Esophagus (tissue), 2 donors: ENCODE results near the gene WSCD2. TPM values are rescaled to one million over a fixed set of nuclear protein-coding genes. Genes with fewer than 3 reads are reported as not detected.

Experiments
- H3K27ac ChIP-seq, 2 donors: one replicate each; pipeline ENCODE4 v1.5.1; 2013; ENCODE audit warnings: low read depth in 2 of 2, mild to moderate bottlenecking in 2 of 2, inconsistent platforms in 1 of 2, low read length in 1 of 2, moderate library complexity in 1 of 2
- H3K27me3 ChIP-seq, 2 donors: one replicate each; pipeline ENCODE4 v1.6.1; 2013; ENCODE audit warnings: low read length in 2 of 2, control low read depth in 1 of 2, mild to moderate bottlenecking in 1 of 2; ENCODE audit not compliant: insufficient read depth in 2 of 2, control insufficient read depth in 1 of 2
- H3K36me3 ChIP-seq, 2 donors: one replicate each; pipeline ENCODE4 v1.6.1; 2013; ENCODE audit warnings: low read length in 1 of 2; ENCODE audit not compliant: control insufficient read depth in 2 of 2, insufficient read depth in 2 of 2
- H3K4me1 ChIP-seq, 2 donors: one replicate each; pipeline ENCODE4 v1.6.1; 2013; ENCODE audit warnings: low read length in 1 of 2; ENCODE audit not compliant: control insufficient read depth in 2 of 2, insufficient read depth in 2 of 2
- H3K4me3 ChIP-seq, 2 donors: one replicate each; pipeline ENCODE4 v1.5.1; 2013; ENCODE audit warnings: low read length in 2 of 2, mild to moderate bottlenecking in 2 of 2, low read depth in 1 of 2, moderate library complexity in 1 of 2
- H3K9me3 ChIP-seq, 2 donors: one replicate each; pipeline ENCODE4 v1.6.1; 2013; ENCODE audit warnings: mild to moderate bottlenecking in 2 of 2, low read depth in 1 of 2, low read length in 1 of 2, moderate library complexity in 1 of 2; ENCODE audit not compliant: control insufficient read depth in 2 of 2, insufficient read depth in 1 of 2
- WGBS, 2 donors: extraction: QIAGEN DNeasy Blood & Tissue Kit; methylation state at CpG; one replicate each; pipeline ENCODE4 v1.1.7; 2013; 5-methylcytosine and 5-hydroxymethylcytosine counted together
- polyA plus RNA-seq, 2 donors: library from polyadenylated mRNA; stranded (reverse); fragments of 200-250 nt; gene quantifications; one replicate each; pipeline ENCODE4 v1.2.3, GENCODE V29; 2013
- donor health status: healthy with polysubstance abuse.
- donor health status: Bipolar disorder and iron deficiency.

Gene WSCD2
- polyA plus RNA-seq, 2 donors: 0.51 to 0.72 TPM

DNA sequence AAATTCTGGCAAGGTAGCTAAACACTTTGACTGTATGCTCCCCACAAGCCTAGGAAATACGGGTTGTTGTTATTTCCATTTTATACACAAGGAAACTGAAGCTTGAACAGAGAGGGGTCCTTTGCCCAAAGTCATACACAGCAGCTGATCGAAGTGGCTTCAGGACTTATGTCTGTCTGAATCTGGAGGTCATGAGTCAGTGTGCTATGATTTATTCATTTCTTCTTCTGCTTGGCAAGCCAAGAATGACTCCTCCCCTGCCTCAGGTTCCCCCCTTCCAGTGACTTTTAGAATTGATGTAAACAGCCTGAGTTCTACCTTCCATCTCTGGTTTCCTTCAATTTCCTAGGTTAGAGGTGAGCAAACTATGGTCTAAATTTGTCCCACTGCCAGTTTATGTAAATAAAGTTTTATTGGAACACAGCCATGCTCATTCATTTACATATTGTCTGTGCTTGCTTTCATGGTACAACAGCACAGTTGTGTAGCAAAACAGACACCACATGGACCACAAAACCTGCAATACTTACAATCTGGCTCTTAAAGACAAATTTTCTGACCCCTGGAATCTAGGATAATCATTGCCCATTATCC is 34.9 kb upstream of the WSCD2 start:
- Histone ChIP-seq H3K4me1 (no peaks in the 10 kb centered on the region), H3K27me3 (no peaks in the 10 kb centered on the region), H3K4me3 (no peak overlapping the region), H3K9me3 (no peaks in the 10 kb centered on the region), H3K27ac (no peak overlapping the region), H3K36me3 (no peaks in the 10 kb centered on the region)
- 49 to 50% methylated on average over 2 of the region's 2 CpGs for WGBS, 2 donors

DNA sequence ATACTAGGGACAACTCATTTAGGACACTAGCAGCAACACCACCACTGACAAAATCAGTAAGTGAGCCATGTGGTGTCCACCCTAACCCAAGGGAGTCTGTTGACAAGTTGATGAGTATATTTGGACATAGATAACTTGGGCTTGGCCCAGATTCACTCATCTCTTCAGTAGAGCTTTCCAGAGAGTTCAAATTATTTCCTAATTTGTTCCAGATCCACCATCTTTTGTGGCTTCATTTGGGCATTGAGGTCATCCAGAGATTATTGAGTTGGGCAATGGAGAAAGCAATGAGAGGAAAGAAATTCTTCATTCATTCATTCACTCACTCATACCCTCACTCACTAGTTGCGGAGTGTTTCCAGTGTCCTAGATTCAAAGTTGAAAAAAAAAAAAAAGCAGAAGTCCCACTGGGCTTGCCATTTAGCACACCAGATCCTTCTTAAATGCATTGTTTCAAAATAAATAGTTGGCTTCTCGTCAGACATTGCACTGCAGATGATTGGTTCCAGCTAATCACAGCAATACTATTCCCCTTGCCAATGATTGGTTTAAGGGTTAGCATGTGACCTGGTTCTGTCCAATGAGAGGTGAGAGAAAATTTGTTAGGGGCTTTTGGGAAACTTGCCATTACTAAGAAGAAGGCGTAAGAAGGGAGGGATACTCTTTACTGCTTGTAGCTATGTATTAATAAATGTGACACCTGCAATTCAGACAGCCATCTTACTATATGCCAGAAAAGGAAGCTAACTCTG is 31.8 kb upstream of the WSCD2 start:
- H3K36me3 ChIP-seq: no peaks in the 10 kb centered on the region
- H3K27ac ChIP-seq: no peak overlapping the region
- H3K27me3 ChIP-seq: no peaks in the 10 kb centered on the region
- H3K4me1 ChIP-seq: no peaks in the 10 kb centered on the region
- H3K4me3 ChIP-seq: no peak overlapping the region
- WGBS, 2 donors: 76 to 79% methylated on average over 3 of the region's 3 CpGs
- no peaks in the 10 kb centered on the region for H3K9me3 ChIP-seq

DNA sequence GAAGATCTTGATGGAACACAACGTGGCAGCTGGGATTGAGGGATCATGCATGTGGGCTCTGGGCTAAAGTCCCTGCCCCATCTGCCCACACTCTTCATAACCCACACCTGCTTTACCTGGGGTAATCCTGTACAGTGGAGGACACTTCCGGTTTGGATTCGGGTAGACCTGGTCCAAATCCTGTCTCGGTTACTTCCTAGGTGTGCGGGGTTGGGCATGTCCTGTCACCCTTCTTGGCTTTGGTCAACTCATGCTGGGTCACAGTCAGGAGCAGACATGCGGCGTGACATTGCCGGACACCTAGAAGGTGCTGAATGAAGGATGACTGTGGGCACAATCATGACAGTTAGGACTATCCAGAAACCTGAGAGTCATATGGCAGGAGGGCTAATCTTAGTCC is 30.7 kb upstream of the WSCD2 start:
- 89% methylated on average over 8 of the region's 8 CpGs for WGBS, 2 donors

DNA sequence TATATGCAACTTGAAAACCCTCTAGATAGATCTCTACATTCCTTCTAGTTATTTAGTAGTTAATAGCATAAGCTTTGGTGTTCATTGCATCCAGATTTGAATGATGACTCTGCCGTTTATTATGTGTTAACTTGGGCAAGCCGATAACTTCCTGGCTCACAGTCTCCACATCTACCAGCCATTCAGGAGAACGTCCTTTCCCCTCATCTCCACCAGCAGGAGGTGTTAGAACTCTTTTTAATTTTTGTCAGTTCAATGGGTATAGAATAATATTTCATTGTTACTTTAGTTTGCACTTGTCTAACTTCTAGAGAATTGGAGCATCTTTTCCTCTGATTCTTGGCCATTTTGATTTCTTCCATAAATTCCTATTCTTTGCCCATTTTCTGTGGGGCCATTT is 30.0 kb upstream of the WSCD2 start:
- H3K9me3 ChIP-seq: no peaks in the 10 kb centered on the region
- no peaks in the 10 kb centered on the region for H3K36me3 ChIP-seq
- no peak overlapping the region for H3K4me3 ChIP-seq
- H3K4me1 ChIP-seq: no peaks in the 10 kb centered on the region
- 15 to 31% methylated on average over 3 of the region's 3 CpGs for WGBS, 2 donors
- no peaks in the 10 kb centered on the region for H3K27me3 ChIP-seq
- no peak overlapping the region for H3K27ac ChIP-seq

More for the DNA sequence above, 30.7 kb upstream of the WSCD2 start:
- Histone ChIP-seq H3K36me3 (no peaks in the 10 kb centered on the region), H3K4me1 (no peaks in the 10 kb centered on the region), H3K9me3 (no peaks in the 10 kb centered on the region), H3K4me3 (no peak overlapping the region), H3K27me3 (no peaks in the 10 kb centered on the region), H3K27ac (no peak overlapping the region)

DNA sequence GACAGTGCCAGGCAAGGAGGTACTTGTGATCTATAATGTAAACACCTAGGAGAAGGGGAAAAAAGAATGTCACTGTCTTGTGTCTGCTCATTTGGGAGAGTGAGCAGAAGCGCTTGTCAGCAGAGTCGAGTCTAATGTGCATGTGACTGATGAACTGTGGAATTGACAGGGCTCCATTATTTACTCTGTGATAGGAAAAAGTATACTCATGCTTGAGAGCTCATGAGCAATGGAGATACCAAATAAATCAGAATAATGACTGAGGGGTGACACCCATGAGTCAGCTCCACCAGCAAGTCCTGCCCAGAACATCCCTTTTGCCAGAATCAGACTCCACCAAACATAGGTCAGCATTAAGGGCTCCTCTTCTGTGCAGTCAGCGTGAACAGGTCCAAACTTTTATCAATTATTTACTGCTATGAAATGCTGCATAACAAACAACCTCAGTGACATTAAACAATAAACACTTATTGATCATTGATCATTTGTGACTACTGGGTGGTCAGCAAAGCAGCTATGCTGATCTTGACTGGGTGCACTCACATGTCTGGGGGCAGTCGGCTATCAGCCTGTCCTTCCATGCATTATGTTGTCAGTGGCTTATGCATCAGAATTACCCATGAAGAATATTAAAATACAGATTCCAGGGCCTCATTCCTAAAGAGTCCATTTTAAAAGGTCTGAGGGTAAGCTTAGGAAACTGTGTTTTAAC is 29.2 kb upstream of the WSCD2 start:
- H3K4me1 ChIP-seq: no peaks in the 10 kb centered on the region
- H3K36me3 ChIP-seq: no peaks in the 10 kb centered on the region
- H3K9me3 ChIP-seq: no peaks in the 10 kb centered on the region
- no peak overlapping the region for H3K27ac ChIP-seq
- no peak overlapping the region for H3K4me3 ChIP-seq
- H3K27me3 ChIP-seq: no peaks in the 10 kb centered on the region
- 63 to 71% methylated on average over 4 of the region's 4 CpGs for WGBS, 2 donors

DNA sequence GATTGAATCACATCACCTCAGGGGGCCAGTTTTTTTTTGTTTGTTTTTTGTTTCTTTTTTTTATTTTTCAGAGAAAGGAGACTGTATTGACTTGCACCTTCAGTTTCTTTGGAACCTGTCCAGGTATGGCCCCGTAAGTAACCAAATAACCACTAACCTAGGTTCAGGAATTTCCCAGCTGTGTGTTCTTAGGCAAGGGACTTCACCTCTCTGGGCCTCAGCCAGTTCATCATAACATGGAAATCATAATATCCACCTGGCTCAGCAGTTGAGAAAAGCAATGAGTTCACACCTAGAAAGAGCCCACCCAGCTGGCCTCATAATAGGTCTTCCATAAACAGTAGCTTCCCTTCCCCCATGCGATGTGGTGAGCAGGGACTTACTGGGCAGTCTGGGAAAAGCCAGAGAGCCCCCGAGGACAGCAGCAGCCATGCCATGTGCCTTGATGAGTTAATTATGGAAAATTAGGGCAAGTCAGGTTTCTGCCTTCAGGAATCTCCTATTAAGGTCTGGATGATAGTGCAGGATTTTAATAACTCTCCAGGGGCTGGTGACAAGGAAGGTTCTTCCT is 27.4 kb upstream of the WSCD2 start:
- H3K4me3 ChIP-seq: no peak overlapping the region
- 66 to 72% methylated on average over 3 of the region's 3 CpGs for WGBS, 2 donors
- H3K27ac ChIP-seq: no peak overlapping the region
- no peaks in the 10 kb centered on the region for H3K27me3 ChIP-seq
- no peaks in the 10 kb centered on the region for H3K36me3 ChIP-seq
- no peaks in the 10 kb centered on the region for H3K4me1 ChIP-seq
- no peaks in the 10 kb centered on the region for H3K9me3 ChIP-seq

DNA sequence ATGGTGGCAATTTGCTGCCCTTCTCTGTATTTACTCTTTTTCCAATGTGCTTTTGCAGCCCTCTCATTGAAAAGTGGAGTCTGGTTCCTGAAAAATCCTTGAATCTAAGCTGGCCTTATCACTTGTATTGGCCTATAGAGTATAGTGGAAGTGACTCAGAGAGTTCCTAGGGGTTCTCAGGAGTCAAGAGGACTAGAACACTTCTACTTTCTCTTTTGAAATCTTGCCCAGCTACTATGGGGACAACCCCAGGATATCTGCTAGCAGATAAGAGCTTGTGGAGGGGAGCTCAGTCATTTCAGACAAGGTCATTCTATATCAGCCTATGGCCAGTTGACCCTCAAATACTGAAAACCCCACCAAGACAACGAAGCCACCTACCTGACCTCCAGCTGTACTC is 26.7 kb upstream of the WSCD2 start:
- Histone ChIP-seq H3K36me3 (no peaks in the 10 kb centered on the region), H3K27me3 (no peaks in the 10 kb centered on the region), H3K4me1 (no peaks in the 10 kb centered on the region), H3K27ac (no peak overlapping the region), H3K4me3 (no peak overlapping the region), H3K9me3 (no peaks in the 10 kb centered on the region)
- WGBS, 2 donors: 7 to 80% methylated on average over 1 of the region's 1 CpG

DNA sequence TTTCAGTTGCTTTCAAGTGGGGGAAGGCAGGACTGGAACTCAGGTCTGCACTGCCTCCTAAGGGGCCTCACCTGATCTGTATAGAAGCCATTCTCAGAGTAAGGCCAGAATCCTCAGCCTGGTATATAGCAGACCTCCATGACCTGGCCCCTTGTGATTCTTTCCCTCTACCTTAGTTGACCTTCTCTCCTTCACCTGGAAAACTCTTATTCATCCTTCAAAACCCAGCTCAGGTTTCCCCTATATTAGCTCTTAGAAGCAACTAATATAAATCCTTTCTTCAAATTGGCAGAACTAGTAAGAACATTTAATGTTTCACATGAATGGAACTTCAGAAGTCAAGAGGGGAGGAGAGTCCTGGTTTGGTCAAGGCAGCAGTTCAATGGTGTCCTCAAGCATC is 26.0 kb upstream of the WSCD2 start:
- no peak overlapping the region for H3K4me3 ChIP-seq
- no peaks in the 10 kb centered on the region for H3K4me1 ChIP-seq
- H3K9me3 ChIP-seq: no peaks in the 10 kb centered on the region
- no peak overlapping the region for H3K27ac ChIP-seq
- H3K27me3 ChIP-seq: no peaks in the 10 kb centered on the region
- H3K36me3 ChIP-seq: no peaks in the 10 kb centered on the region

DNA sequence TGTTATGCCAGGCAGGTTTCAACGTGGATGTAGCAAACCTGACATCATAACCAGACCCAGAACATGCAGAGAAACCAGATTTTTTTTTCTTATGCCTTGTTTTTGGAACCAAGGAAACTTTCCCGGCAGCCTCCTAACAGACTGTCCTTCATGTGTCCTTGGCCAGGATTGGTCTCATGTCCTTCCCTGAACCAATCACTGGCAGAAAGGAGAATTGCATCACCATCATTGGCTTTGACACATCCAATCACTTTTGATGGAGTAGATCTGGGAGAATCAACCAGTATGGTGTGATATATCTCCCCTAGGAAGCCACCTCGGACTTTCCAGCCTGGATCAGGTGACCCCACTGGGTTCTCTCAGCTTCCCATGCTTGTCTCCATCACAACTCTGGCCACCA is 25.6 kb upstream of the WSCD2 start:
- H3K27me3 ChIP-seq: no peaks in the 10 kb centered on the region
- no peak overlapping the region for H3K4me3 ChIP-seq
- no peaks in the 10 kb centered on the region for H3K9me3 ChIP-seq
- WGBS, 2 donors: 64 to 74% methylated on average over 3 of the region's 3 CpGs
- no peak overlapping the region for H3K27ac ChIP-seq
- H3K36me3 ChIP-seq: no peaks in the 10 kb centered on the region
- no peaks in the 10 kb centered on the region for H3K4me1 ChIP-seq
